ENCODE measurements around the gene CCDC148.
"Not testable (repeated sequence)": the region's sequence is repeated elsewhere in the genome, so short reads cannot be mapped to it uniquely, and the experiment has no call there.

Gene CCDC148

GRCh38 chr2:158313734-158314133 is 142.8 kb downstream of the CCDC148 start:
- Histone ChIP-seq H3K27ac (ENCODE audit: low read length) (no peak overlapping the region), H3K4me1 (ENCODE audit: insufficient read depth, low read length) (no peaks in the 10 kb centered on the region; the same call in 1 of the 2 replicates), H3K9me3 (ENCODE audit: insufficient read depth, low read depth, low read length) (no peaks in the 10 kb centered on the region), H3K9ac (ENCODE audit: low read depth, low read length) (no peak overlapping the region), H3K27me3 (ENCODE audit: insufficient read depth, low read length) (no peaks in the 10 kb centered on the region), H3K36me3 (ENCODE audit: insufficient read depth, low read depth, low read length) (no peaks in the 10 kb centered on the region), H3K4me3 (ENCODE audit: low read length) (no peak overlapping the region)

- Histone ChIP-seq H3K36me3 (ENCODE audit: insufficient read depth, low read depth, low read length) (no peaks in the 10 kb centered on the region), H3K9me3 (ENCODE audit: insufficient read depth, low read depth, low read length) (no peaks in the 10 kb centered on the region), H3K27me3 (ENCODE audit: insufficient read depth, low read length) (no peaks in the 10 kb centered on the region), H3K27ac (ENCODE audit: low read length) (no peak overlapping the region), H3K4me1 (ENCODE audit: insufficient read depth, low read length) (no peaks in the 10 kb centered on the region; the same call in 1 of the 2 replicates), H3K4me3 (ENCODE audit: low read length) (no peak overlapping the region), H3K9ac (ENCODE audit: low read depth, low read length) (no peak overlapping the region)
Observed at GRCh38 chr2:158312981-158313380, 143.6 kb downstream of the CCDC148 start.

GRCh38 chr2:158310407-158310806 is 146.1 kb downstream of the CCDC148 start:
- not testable (repeated sequence) for H3K4me1 ChIP-seq (ENCODE audit: insufficient read depth, low read length); H3K9ac ChIP-seq (ENCODE audit: low read depth, low read length); H3K36me3 ChIP-seq (ENCODE audit: insufficient read depth, low read depth, low read length); H3K27ac ChIP-seq (ENCODE audit: low read length); H3K9me3 ChIP-seq (ENCODE audit: insufficient read depth, low read depth, low read length); H3K27me3 ChIP-seq (ENCODE audit: insufficient read depth, low read length); H3K4me3 ChIP-seq (ENCODE audit: low read length)

GRCh38 chr2:158305501-158305900 is 151.1 kb downstream of the CCDC148 start:
- H3K27me3 ChIP-seq (ENCODE audit: insufficient read depth, low read length): no peaks in the 10 kb centered on the region
- no peak overlapping the region for H3K4me3 ChIP-seq (ENCODE audit: low read length)

GRCh38 chr2:158300394-158300793 is 156.2 kb downstream of the CCDC148 start:
- no peaks in the 10 kb centered on the region for H3K4me1 ChIP-seq (ENCODE audit: insufficient read depth, low read length)
- no peak overlapping the region for H3K4me3 ChIP-seq (ENCODE audit: low read length)
- no peak overlapping the region for H3K27ac ChIP-seq (ENCODE audit: low read length)
- H3K36me3 ChIP-seq (ENCODE audit: insufficient read depth, low read depth, low read length): no peaks in the 10 kb centered on the region
- H3K9ac ChIP-seq (ENCODE audit: low read depth, low read length): no peak overlapping the region
- H3K9me3 ChIP-seq (ENCODE audit: insufficient read depth, low read depth, low read length): no peaks in the 10 kb centered on the region
- no peaks in the 10 kb centered on the region for H3K27me3 ChIP-seq (ENCODE audit: insufficient read depth, low read length)

More at GRCh38 chr2:158305501-158305900, 151.1 kb downstream of the CCDC148 start:
- H3K9me3 ChIP-seq (ENCODE audit: insufficient read depth, low read depth, low read length): no peaks in the 10 kb centered on the region
- no peaks in the 10 kb centered on the region for H3K36me3 ChIP-seq (ENCODE audit: insufficient read depth, low read depth, low read length)
- H3K4me1 ChIP-seq (ENCODE audit: insufficient read depth, low read length): no peaks in the 10 kb centered on the region
- H3K27ac ChIP-seq (ENCODE audit: low read length): no peak overlapping the region
- no peak overlapping the region for H3K9ac ChIP-seq (ENCODE audit: low read depth, low read length)

- H3K9me3 ChIP-seq (ENCODE audit: insufficient read depth, low read depth, low read length): no peaks in the 10 kb centered on the region
- no peaks in the 10 kb centered on the region for H3K36me3 ChIP-seq (ENCODE audit: insufficient read depth, low read depth, low read length)
- no peak overlapping the region for H3K27ac ChIP-seq (ENCODE audit: low read length)
- H3K4me3 ChIP-seq (ENCODE audit: low read length): no peak overlapping the region
- no peaks in the 10 kb centered on the region for H3K4me1 ChIP-seq (ENCODE audit: insufficient read depth, low read length)
- no peaks in the 10 kb centered on the region for H3K27me3 ChIP-seq (ENCODE audit: insufficient read depth, low read length)
- no peak overlapping the region for H3K9ac ChIP-seq (ENCODE audit: low read depth, low read length)
Observed at GRCh38 chr2:158297606-158298005, 158.9 kb downstream of the CCDC148 start.

GRCh38 chr2:158297120-158297519 is 159.4 kb downstream of the CCDC148 start:
- Histone ChIP-seq H3K9ac (ENCODE audit: low read depth, low read length) (no peak overlapping the region), H3K27ac (ENCODE audit: low read length) (no peak overlapping the region), H3K4me1 (ENCODE audit: insufficient read depth, low read length) (no peaks in the 10 kb centered on the region), H3K36me3 (ENCODE audit: insufficient read depth, low read depth, low read length) (no peaks in the 10 kb centered on the region), H3K4me3 (ENCODE audit: low read length) (no peak overlapping the region), H3K9me3 (ENCODE audit: insufficient read depth, low read depth, low read length) (no peaks in the 10 kb centered on the region), H3K27me3 (ENCODE audit: insufficient read depth, low read length) (no peaks in the 10 kb centered on the region)

GRCh38 chr2:158293722-158294121 is 162.8 kb downstream of the CCDC148 start:
- no peak overlapping the region for H3K4me3 ChIP-seq (ENCODE audit: low read length)
- H3K27me3 ChIP-seq (ENCODE audit: insufficient read depth, low read length): no peaks in the 10 kb centered on the region

GRCh38 chr2:158291544-158292180 is 164.9 kb downstream of the CCDC148 start:
- H3K9me3 ChIP-seq (ENCODE audit: insufficient read depth, low read depth, low read length): no peaks in the 10 kb centered on the region
- H3K4me3 ChIP-seq (ENCODE audit: low read length): no peak overlapping the region
- no peak overlapping the region for H3K27ac ChIP-seq (ENCODE audit: low read length)
- no peaks in the 10 kb centered on the region for H3K4me1 ChIP-seq (ENCODE audit: insufficient read depth, low read length)
- H3K27me3 ChIP-seq (ENCODE audit: insufficient read depth, low read length): no peaks in the 10 kb centered on the region
- H3K36me3 ChIP-seq (ENCODE audit: insufficient read depth, low read depth, low read length): no peaks in the 10 kb centered on the region
- no peak overlapping the region for H3K9ac ChIP-seq (ENCODE audit: low read depth, low read length)

More at GRCh38 chr2:158293722-158294121, 162.8 kb downstream of the CCDC148 start:
- Histone ChIP-seq H3K9me3 (ENCODE audit: insufficient read depth, low read depth, low read length) (no peaks in the 10 kb centered on the region), H3K27ac (ENCODE audit: low read length) (no peak overlapping the region), H3K36me3 (ENCODE audit: insufficient read depth, low read depth, low read length) (no peaks in the 10 kb centered on the region), H3K9ac (ENCODE audit: low read depth, low read length) (no peak overlapping the region), H3K4me1 (ENCODE audit: insufficient read depth, low read length) (no peaks in the 10 kb centered on the region)

- Histone ChIP-seq H3K9me3 (ENCODE audit: insufficient read depth, low read depth, low read length) (no peaks in the 10 kb centered on the region), H3K27me3 (ENCODE audit: insufficient read depth, low read length) (no peaks in the 10 kb centered on the region), H3K4me1 (ENCODE audit: insufficient read depth, low read length) (no peaks in the 10 kb centered on the region), H3K9ac (ENCODE audit: low read depth, low read length) (no peak overlapping the region), H3K27ac (ENCODE audit: low read length) (no peak overlapping the region), H3K36me3 (ENCODE audit: insufficient read depth, low read depth, low read length) (no peaks in the 10 kb centered on the region), H3K4me3 (ENCODE audit: low read length) (no peak overlapping the region)
Observed at GRCh38 chr2:158290225-158290624, 166.3 kb downstream of the CCDC148 start.

GRCh38 chr2:158276619-158277471 is 179.7 kb downstream of the CCDC148 start:
- H3K4me1 ChIP-seq (ENCODE audit: insufficient read depth, low read length): no peaks in the 10 kb centered on the region
- H3K9me3 ChIP-seq (ENCODE audit: insufficient read depth, low read depth, low read length): no peaks in the 10 kb centered on the region; the same call in 1 of the 2 replicates
- no peaks in the 10 kb centered on the region for H3K27me3 ChIP-seq (ENCODE audit: insufficient read depth, low read length)
- no peak overlapping the region for H3K9ac ChIP-seq (ENCODE audit: low read depth, low read length)
- H3K4me3 ChIP-seq (ENCODE audit: low read length): no peak overlapping the region
- H3K36me3 ChIP-seq (ENCODE audit: insufficient read depth, low read depth, low read length): no peaks in the 10 kb centered on the region
- H3K27ac ChIP-seq (ENCODE audit: low read length): no peak overlapping the region

GRCh38 chr2:158273791-158274190 is 182.8 kb downstream of the CCDC148 start:
- Histone ChIP-seq H3K9me3 (ENCODE audit: insufficient read depth, low read depth, low read length) (no peaks in the 10 kb centered on the region; the same call in 1 of the 2 replicates), H3K36me3 (ENCODE audit: insufficient read depth, low read depth, low read length) (no peaks in the 10 kb centered on the region), H3K4me3 (ENCODE audit: low read length) (no peak overlapping the region), H3K27ac (ENCODE audit: low read length) (no peak overlapping the region), H3K4me1 (ENCODE audit: insufficient read depth, low read length) (no peaks in the 10 kb centered on the region), H3K27me3 (ENCODE audit: insufficient read depth, low read length) (no peaks in the 10 kb centered on the region), H3K9ac (ENCODE audit: low read depth, low read length) (no peak overlapping the region)

All from iPS-20b (cell line).